B cell (primary cell): ENCODE measurements around the gene SSRP1. TPM values are rescaled to one million over a fixed set of nuclear protein-coding genes. Genes with fewer than 3 reads are reported as not detected.

ENCODE experiments used
- ATAC-seq: fragments of 200-7000 bp; cut with Tn5 transposase; one replicate; pipeline ENCODE4 v1.10.0; 2021; ENCODE audit warnings: low read depth, mild to moderate bottlenecking, moderate number of reproducible peaks, moderate library complexity
- CTCF ChIA-PET: fragments of 350-600 bp; sonication (Branson Sonifier 250); formaldehyde crosslinking; loops from one replicate; lab custom pipeline; 2021; ENCODE audit warnings: antibody characterized with exemption, inconsistent platforms; lab: Charles Lee
- POLR2A ChIA-PET: fragments of 350-600 bp; sonication (Branson Sonifier 250); formaldehyde crosslinking; loops from one replicate; lab custom pipeline; 2021; ENCODE audit warnings: antibody characterized with exemption; lab: Charles Lee
- DNase-seq: peaks from one replicate; pipeline ENCODE4 v3.0.0; 2013
- H2AFZ ChIP-seq: 2 replicates; pipeline ENCODE4 v1.6.1; 2012; ENCODE audit warnings: mild to moderate bottlenecking, low read depth, low read length; ENCODE audit not compliant: insufficient read depth, poor library complexity, severe bottlenecking
- H3K27ac ChIP-seq, 2 donors: 1 replicate in 1 of 2; 2 replicates in 1 of 2; pipeline ENCODE4 v1.5.1; 2012 to 2013; ENCODE audit warnings: low read length in 2 of 2, mild to moderate bottlenecking in 2 of 2, moderate library complexity in 1 of 2
- H3K27me3 ChIP-seq, 4 experiments: fragments of 200-600 bp in 1 of 4; sonication (generic) in 1 of 4; replicated peaks in 1 of 4; 1 replicate in 2 of 4; 2 replicates in 2 of 4; pipeline versions ENCODE4 v1.6.1 to v1.7.0; 2013 to 2016; ENCODE audit warnings: low read length in 3 of 4, mild to moderate bottlenecking in 2 of 4, mixed read lengths in 1 of 4, moderate library complexity in 1 of 4; ENCODE audit not compliant: insufficient read depth in 4 of 4, control insufficient read depth in 3 of 4; ENCODE audit errors: control extremely low read depth in 1 of 4
- H3K36me3 ChIP-seq, 2 experiments: replicated peaks in 1 of 2; 1 replicate in 1 of 2; 2 replicates in 1 of 2; pipeline versions ENCODE4 v1.6.1 to v1.7.1; 2013; ENCODE audit warnings: low read length in 1 of 2; ENCODE audit not compliant: insufficient read depth in 2 of 2, control insufficient read depth in 1 of 2; ENCODE audit errors: control extremely low read depth in 1 of 2, extremely low read depth in 1 of 2
- H3K4me1 ChIP-seq, 2 donors: fragments of 200-600 bp in 1 of 2; sonication (generic) in 1 of 2; 1 replicate in 1 of 2; 2 replicates in 1 of 2; pipeline versions ENCODE4 v1.5.1 to v1.6.1; 2013 to 2017; ENCODE audit warnings: low read length in 2 of 2; ENCODE audit not compliant: control insufficient read depth in 2 of 2, insufficient read depth in 2 of 2
- H3K4me2 ChIP-seq: replicated peaks from 2 replicates; pipeline ENCODE3; 2012; ENCODE audit warnings: mild to moderate bottlenecking, low read depth, low read length; ENCODE audit not compliant: poor library complexity, severe bottlenecking
- H3K4me3 ChIP-seq, 5 experiments: fragments of 200-600 bp in 1 of 5; sonication (generic) in 1 of 5; 1 replicate in 3 of 5; 2 replicates in 2 of 5; pipeline versions ENCODE4 v1.5.1 to v1.7.0; 2011 to 2016; ENCODE audit warnings: low read length in 4 of 5, mild to moderate bottlenecking in 4 of 5, low read depth in 2 of 5, control low read depth in 1 of 5, moderate library complexity in 1 of 5; ENCODE audit not compliant: insufficient read depth in 1 of 5; ENCODE audit errors: control extremely low read depth in 1 of 5, extremely low read depth in 1 of 5
- H3K79me2 ChIP-seq: fragments of 200-600 bp; sonication (generic); one replicate; pipeline ENCODE4 v1.6.0; 2016; ENCODE audit warnings: low read length; ENCODE audit not compliant: control insufficient read depth, insufficient read depth
- H3K9ac ChIP-seq: fragments of 200-600 bp; sonication (generic); 2 replicates; pipeline ENCODE4 v1.6.1; 2017; ENCODE audit warnings: mild to moderate bottlenecking, low read length, moderate library complexity
- H3K9me3 ChIP-seq, 3 donors: one replicate each; pipeline versions ENCODE4 v1.6.1 to v1.7.1; 2013; ENCODE audit warnings: low read length in 2 of 3; ENCODE audit not compliant: control insufficient read depth in 2 of 3, insufficient read depth in 1 of 3; ENCODE audit errors: control extremely low read depth in 1 of 3
- H4K20me1 ChIP-seq: 2 replicates; pipeline ENCODE4 v1.6.0; 2012; ENCODE audit warnings: mild to moderate bottlenecking, low read length; ENCODE audit not compliant: insufficient read depth, control insufficient read depth, poor library complexity, severe bottlenecking
- H3K27ac Mint-ChIP-seq: one replicate; pipeline ENCODE4 v1.8.0; 2021; ENCODE audit warnings: mixed read lengths
- H3K27me3 Mint-ChIP-seq: one replicate; pipeline ENCODE4 v1.8.0; 2021; ENCODE audit warnings: mixed read lengths
- H3K4me1 Mint-ChIP-seq: one replicate; pipeline ENCODE4 v1.8.0; 2021; ENCODE audit warnings: mixed read lengths
- H3K4me3 Mint-ChIP-seq: one replicate; pipeline ENCODE4 v1.8.0; 2021; ENCODE audit warnings: mixed read lengths
- H3K9me3 Mint-ChIP-seq: one replicate; pipeline ENCODE4 v1.8.0; 2022; ENCODE audit warnings: mixed read lengths; ENCODE audit not compliant: insufficient read depth
- CTCF ChIP-seq: fragments of 200-600 bp; IDR thresholded peaks from one replicate; pipeline ENCODE4 v1.8.0; 2022; ENCODE audit warnings: antibody characterized with exemption, mild to moderate bottlenecking
- EZH2 ChIP-seq: IDR thresholded peaks from 2 replicates; pipeline ENCODE4 v1.6.1; 2012; ENCODE audit warnings: borderline replicate concordance, low read depth, mild to moderate bottlenecking, moderate library complexity, low read length; ENCODE audit not compliant: insufficient read depth, poor library complexity, severe bottlenecking
- WGBS: methylation state at CpG from one replicate; pipeline ENCODE4 v1.1.5; 2013; ENCODE audit warnings: missing lambda C conversion rate; ENCODE audit not compliant: insufficient coverage; 5-methylcytosine and 5-hydroxymethylcytosine counted together
- intact Hi-C: fragments of 100-400 bp; cut with micrococcal nuclease; formaldehyde crosslinking; loops from one replicate; pipeline ENCODE4 v1.10.0; 2022
- polyA plus RNA-seq: library from polyadenylated mRNA; depleted of rRNA; stranded (reverse); fragments of >200 nt; gene quantifications from 2 replicates; pipeline ENCODE4 v1.2.3, GENCODE V29; 2012
- total RNA-seq, 2 donors: library from RNA; stranded (reverse); fragments of 120-200 nt in 1 of 2; gene quantifications; 1 replicate in 1 of 2; 2 replicates in 1 of 2; pipeline versions ENCODE4 v1.2.3 to v1.2.4, GENCODE V29; 2013 to 2022

The SSRP1 gene
- total and polyA plus RNA-seq, 2 donors (not counting 1 experiment from before 2014, with no cell fraction given), result 40.9 to 66.6 TPM

DNA sequence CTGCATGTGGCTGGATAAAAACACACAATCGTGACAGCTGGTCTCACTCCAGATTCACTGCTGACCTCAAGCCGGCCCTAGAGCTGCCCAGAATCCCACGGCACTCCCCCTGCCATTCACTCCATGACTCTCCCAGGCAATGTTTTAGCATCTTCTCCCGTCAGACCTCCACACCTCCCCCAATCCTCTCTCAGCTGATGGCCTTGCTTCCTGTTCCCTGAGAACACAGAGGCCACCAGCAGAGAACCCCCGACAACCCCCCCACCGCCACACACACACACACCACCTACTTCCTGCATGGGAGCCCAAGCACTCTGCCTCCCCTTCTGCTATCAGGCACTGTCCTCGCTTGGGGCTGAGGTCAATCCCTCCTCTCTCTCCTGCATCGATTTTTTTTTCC, 20.2 kb downstream of the SSRP1 start:
- no peaks in the 10 kb centered on the region for H3K9me3 Mint-ChIP-seq
- Histone ChIP-seq H3K36me3 (peaks cover 0 to 5% of the 10 kb centered on the region in 2 experiments), H3K4me1 (peaks cover 11% of the 10 kb centered on the region in 2 donors), H3K9me3 (no peaks in the 10 kb centered on the region), H3K79me2 (no peaks in the 10 kb centered on the region), H3K4me3 (no peak overlapping the region), H2AFZ (no peak overlapping the region), H3K9ac (no peak overlapping the region), H3K4me2 (no peak overlapping the region), H3K27ac (no peak overlapping the region), H3K27me3 (peaks cover 0 to 9% (median 1%) of the 10 kb centered on the region in 4 experiments), H4K20me1 (no peaks in the 10 kb centered on the region)
- H3K27ac Mint-ChIP-seq, result no peak overlapping the region
- ChIA-PET POLR2A (interaction anchor here (0.7 kb wide), 1 partner anchor 20 kb away, joined by 8 read pairs; the partner anchor contains the start of gene SSRP1), CTCF (no interaction called here)
- H3K27me3 Mint-ChIP-seq, result no peaks in the 10 kb centered on the region
- TF ChIP-seq CTCF, result no peak
- TF ChIP-seq EZH2, result no peak
- 30% methylated on average over 8 of the region's 8 CpGs for WGBS
- DNase-seq, result no peak
- no peak for ATAC-seq
- intact Hi-C loops, result no loop called here
- peaks cover 8% of the 10 kb centered on the region for H3K4me1 Mint-ChIP-seq
- H3K4me3 Mint-ChIP-seq, result no peak overlapping the region

GRCh38 chr11:57314221-57314973, 21.3 kb downstream of the SSRP1 start:
- Histone ChIP-seq H3K36me3 (peaks cover 0 to 5% of the 10 kb centered on the region in 2 experiments), H3K9ac (no peak overlapping the region), H3K27me3 (peaks cover 0 to 9% (median 1%) of the 10 kb centered on the region in 4 experiments), H3K9me3 (no peaks in the 10 kb centered on the region), H3K4me3 (no peak overlapping the region), H3K4me2 (no peak overlapping the region), H3K79me2 (no peaks in the 10 kb centered on the region), H3K27ac (no peak overlapping the region), H4K20me1 (no peaks in the 10 kb centered on the region), H2AFZ (no peak overlapping the region), H3K4me1 (peaks cover 11% of the 10 kb centered on the region in 2 donors)
- WGBS, result 93% methylated on average over 13 of the region's 15 CpGs
- Mint-ChIP-seq H3K27ac (no peak overlapping the region), H3K4me3 (no peak overlapping the region), H3K4me1 (peaks cover 8% of the 10 kb centered on the region), H3K27me3 (no peaks in the 10 kb centered on the region), H3K9me3 (no peaks in the 10 kb centered on the region)
- no peak for ATAC-seq
- no peak for DNase-seq
- intact Hi-C loops, result no loop called here
- ChIA-PET POLR2A (no interaction called here), CTCF (no interaction called here)
- TF ChIP-seq EZH2 (no peak), CTCF (no peak)
